ENCODE results near the gene CAPN11.

Gene CAPN11

DNA sequence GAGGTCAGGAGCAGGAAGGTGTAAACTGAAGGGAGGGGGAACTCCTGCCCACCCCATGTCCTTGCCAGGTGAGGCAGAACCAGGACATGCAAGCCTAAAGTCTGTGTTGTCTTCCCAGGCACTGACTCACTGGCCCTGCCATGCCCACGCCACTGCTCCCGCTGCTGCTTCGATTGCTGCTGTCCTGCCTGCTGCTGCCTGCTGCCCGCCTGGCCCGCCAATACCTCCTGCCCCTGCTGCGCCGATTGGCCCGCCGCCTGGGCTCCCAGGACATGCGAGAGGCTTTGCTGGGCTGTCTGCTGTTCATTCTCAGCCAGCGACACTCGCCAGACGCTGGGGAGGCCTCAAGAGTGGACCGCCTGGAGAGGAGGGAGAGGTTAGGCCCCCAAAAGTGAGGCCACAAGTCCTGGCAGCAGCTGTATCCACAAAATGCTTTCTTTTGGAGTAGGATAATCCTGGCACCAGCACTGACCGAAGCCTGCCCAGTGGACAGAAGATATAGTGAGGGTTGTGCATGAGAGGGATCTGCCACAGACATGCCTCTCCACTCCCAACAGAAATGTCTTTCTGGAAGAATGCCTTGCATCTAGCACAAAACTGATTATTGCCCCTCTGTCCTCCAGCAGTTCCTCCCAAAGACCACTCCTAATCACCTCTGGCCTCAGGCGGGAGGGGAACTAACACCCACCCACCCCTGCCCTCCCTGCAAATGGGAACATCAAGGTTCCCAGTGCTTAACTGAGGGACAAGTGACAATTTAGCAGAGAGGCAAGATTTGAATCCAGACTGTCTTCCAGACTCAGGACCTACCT is 58.9 kb downstream of the CAPN11 start:
- DNase-seq = no peak

DNA sequence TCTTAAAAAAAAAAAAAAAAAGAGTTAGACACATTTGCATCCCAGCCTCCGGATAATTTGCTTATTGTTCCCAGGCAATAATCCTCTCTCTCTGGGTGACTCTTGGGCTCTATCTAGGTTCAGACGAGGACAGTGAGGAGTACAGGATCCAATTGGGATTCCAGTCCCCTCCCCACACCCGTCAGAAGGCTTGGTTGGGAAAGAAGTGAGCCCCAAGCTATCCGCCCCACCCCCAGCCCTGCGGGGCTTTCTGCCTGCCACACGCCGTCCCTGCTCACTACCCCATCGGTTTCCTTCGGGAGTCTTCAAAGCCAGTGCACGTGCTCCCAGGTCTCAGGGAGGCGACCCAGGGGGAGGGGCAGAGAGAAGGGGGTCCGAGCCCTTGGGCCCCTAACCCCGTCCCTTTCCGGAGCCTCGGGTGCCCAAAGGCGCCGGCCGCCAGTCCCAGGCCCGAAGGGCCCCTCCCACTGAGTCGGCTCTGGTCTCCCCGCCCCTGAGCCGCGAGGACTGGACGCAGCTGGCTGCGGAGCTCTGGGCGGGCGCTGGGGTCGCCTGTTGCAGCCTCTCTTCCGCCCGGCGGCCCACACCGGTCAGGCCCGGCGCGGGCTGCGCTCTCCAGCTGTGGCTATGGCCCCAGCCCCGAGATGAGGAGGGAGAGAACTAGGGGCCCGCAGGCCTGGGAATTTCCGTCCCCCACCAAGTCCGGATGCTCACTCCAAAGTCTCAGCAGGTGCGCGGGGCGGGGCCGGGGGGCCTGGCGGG is 60.6 kb downstream of the CAPN11 start:
- peak; percentile 57 for DNase-seq

DNA sequence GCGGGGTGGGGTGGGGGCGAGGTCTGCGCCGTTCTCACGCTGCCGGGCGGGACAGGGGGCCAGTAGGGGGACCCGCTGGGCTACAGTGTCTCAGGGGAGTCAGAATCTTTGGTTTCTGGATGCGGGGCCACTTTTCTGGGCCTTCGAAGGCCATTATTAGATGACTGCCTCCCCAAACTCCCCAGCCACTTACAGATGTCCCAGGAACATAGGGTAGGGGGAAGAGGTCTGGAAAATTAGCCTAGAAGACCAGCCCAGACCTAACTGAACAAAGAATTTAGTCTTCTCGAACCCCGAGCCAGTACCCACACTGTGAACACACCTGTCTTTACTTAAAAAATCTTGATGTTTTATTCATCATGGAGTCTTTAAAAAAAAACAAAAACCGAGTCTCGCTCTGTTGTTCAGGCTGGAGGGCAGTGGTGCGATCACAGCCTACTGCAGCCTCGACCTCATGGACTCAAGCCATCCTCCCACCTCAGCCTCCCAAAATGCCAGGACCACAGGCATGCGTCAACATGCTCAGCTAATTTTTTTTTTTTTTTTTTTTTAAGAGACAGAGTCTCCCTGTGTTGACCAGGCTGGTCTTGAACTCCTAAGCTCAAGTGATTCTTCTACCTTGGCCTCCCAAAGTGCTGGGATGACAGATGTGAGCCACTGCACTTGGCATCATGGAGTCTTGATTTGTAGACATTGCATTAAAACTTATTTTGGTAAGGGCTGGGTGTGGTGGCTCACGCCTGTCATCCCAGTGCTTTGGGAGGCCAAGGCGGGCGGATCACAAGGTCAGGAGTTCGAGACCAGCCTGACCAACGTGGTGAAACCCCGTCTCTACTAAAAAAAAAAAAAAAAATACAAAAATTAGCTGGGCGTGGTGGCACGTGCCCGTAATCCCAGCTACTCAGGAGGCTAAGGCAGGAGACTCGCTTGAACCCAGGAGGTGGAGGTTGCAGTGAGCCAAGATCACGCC is 61.5 kb downstream of the CAPN11 start:
- DNase-seq = no peak

DNA sequence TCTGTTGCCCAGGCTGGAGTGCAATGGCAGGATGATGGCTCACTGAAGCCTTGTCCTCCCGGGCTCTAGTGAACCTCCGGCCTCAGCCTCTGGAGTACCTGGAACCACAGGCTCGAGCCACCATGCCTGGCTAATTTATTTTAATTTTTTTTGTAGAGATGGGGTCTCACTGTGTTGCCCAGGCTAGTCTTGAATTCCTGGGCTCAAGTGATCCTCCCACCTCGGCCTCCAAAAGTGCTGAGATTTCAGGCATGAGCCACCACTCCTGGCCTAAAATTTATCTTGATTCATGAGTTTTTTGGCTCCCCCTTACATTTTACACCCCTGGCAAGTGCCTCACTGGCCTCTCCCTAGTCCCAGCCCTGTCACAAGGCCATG is 62.3 kb downstream of the CAPN11 start:
- DNase-seq = no peak

DNA sequence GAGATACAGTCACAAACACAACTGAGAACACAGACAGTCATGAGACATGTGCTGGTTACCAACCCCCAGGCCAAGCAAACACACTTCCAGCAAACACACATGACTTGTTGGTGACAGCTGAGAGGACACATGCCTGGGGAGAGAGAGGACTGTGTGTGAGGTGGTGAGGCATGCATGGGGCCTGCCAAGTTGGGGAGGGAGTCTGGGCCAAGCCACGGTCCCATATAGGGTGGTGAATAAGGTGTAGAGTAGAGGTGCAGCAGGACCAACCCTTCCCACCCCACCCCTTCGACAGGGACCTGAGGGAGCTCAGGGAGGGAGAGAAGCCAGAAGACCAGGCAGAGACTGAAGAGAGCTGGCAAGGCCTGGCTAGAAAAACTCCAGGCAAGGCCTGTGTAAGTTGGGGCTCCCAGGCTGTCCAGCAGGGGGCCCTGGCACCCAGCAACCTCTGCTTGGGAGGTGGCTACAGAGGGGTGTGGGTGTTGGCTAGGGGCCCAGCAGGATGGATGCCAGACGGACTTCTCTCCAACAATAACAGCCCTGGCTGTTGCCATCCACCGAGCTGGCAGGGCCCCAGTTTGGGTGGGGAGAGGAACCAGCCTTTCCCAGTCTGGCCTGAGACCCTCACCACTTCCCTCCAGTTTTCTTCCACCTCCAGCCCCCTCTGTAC is 62.8 kb downstream of the CAPN11 start:
- peak; percentile 55 for DNase-seq

DNA sequence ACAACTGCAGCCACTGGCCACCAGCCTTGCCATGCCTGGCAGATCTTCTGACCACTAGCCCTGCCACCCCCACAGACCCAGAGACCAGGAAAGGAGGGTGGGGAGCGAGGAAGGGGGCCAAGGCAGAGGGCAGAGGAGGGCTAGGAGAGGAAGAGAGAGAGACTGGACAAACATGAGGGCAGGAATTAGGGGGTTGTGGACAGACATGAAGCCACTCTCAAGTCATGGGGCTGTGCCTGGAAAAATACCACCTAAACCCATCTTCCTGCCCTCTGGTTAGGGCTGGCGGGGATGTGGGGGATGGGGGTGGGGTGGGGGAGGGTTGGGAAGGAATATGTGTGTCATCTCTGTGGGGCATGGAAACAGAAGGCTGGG is 63.3 kb downstream of the CAPN11 start:
- no peak for DNase-seq

DNA sequence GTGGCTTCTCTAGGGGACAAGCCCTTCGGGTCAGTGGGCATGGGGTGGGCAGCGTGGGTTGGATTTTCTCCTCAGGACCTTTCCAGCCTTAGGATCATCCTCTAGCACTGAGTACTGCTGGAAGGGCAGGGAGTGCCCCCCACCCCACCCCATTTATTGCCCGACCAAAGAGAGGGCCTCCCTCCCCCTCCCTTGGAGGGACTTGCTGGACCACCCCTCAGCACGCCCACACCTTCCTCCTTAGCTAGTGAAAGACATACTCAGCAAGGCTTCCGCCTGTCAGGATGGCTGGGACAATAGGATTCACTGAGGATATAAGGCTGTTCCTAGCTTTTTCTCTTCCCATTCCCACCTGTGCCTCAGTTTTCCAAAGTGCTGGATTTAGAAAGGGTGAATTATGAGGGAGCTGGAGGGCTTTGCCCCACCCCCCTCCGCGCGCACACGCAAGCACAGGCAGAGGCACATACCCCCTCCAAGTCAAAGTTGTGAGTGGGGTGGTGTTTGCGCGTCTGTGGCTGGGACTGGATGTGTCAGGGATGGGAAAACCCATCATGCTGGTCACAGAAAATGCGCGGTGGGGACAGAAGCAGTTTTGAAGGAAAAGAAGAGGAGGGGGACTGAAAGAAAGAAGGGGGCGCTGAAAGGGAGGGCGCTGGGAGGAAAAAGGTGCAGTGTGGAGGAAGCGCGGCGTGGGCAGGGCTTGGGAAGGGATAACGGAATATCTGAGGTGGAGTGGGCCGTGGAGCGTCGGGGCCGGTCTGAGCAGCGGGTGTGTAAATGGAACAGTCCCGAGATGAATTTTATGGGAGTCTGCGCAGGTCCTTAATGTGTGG is 64.1 kb downstream of the CAPN11 start:
- no peak for DNase-seq

DNA sequence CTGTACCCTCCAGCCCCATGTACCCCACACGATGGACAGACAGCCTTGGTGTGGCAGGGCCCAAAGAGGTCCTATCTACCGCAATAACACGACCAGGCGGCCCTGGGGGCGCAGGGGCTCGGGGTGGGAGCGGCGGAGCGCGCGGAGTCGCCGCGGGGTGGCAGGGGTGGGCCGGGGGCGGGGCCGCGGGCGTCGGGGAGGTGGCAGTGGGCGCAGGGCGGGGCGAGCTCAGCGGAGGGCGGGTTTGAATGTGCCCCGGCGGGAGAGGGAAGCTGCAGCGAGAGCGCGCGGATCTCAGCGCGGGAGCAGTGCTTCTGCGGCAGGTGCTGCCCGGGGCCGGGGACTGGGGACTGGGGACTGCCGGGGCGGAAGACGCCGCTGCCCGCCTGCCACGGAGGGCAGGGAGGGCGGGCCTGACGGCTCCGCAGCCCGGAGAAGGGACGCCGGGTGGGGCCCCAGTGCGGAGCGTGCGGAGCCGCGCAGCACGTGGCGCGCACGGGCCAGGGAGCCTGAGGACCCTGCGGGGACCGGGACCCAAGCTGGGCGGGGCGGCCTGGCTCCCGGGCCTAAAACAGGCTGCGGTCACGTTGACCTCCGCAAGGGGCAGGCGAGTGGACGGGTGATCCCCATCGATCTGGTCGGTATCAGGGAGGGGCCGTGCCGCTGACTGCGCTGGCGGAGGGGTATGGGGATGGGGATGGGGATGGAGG is 64.9 kb downstream of the CAPN11 start, which contains the start of gene SLC29A1:
TSS of gene SLC29A1 (plus strand) at position 277 of the 710 bp plus-strand sequence. CDS start 3,719 bp downstream, outside the sequence.
- DNase-seq = peak; percentile 26

DNA sequence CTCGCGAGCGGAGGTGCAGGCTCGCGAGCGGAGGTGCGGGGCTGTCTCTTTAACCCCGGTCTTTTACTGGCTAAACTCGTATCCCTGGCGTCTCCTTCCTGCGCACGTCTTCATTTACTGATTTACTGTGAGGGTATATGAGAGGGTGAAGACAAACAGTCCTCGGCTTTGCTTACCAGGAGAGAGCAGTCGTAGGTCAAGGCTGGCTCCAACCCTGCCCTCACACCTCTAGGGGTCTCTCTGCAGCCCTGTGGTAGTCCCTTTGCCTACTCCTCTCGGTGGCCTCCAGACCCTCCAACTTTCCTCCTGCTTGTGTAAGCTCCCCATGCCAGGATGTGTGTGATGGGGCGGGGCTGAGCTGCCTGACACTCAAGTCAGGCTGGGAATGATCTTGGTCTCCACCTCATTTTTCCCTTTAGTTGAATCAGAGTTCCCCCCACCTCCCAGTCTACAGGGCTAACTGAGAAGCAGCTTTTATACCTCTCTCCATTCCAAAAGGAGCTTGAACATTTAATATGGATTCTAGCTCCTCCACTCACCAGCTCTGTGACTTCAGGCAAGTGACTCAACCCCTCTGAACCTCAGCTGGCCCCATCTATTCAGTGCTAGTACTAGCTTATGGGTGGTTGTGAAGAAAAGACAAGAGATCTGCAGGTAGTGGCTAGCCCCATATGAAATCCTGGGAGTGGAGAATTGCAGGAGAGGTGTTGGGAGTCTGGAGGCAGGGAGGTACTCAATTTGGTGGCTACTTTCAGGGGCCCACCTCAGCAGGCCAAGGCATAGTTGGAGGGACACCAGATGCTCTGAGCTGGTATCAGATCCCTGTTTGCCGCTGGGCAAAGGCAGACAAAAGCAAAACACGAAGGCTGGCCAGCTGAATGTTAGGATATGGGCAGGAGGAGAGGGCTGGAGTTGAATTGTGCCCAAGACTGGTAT is 65.7 kb downstream of the CAPN11 start:
- DNase-seq = peak; percentile 15

DNA sequence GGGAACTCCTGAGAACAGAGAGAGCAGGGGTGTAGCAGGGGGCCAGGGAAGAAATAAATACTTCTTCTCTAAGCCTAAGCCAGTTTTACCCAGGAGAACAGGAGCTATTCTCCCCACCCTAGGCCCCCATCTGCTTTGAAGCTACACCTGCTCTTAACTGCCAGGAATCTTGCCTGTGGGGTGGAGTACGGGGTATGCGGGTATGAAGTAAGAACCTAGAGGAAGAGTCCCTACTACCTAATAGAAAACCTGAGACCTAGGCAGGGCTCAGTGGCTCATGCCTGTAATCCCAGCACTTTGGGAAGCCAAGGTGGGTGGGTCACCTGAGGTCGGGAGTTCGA is 66.3 kb downstream of the CAPN11 start:
- DNase-seq = no peak

DNA sequence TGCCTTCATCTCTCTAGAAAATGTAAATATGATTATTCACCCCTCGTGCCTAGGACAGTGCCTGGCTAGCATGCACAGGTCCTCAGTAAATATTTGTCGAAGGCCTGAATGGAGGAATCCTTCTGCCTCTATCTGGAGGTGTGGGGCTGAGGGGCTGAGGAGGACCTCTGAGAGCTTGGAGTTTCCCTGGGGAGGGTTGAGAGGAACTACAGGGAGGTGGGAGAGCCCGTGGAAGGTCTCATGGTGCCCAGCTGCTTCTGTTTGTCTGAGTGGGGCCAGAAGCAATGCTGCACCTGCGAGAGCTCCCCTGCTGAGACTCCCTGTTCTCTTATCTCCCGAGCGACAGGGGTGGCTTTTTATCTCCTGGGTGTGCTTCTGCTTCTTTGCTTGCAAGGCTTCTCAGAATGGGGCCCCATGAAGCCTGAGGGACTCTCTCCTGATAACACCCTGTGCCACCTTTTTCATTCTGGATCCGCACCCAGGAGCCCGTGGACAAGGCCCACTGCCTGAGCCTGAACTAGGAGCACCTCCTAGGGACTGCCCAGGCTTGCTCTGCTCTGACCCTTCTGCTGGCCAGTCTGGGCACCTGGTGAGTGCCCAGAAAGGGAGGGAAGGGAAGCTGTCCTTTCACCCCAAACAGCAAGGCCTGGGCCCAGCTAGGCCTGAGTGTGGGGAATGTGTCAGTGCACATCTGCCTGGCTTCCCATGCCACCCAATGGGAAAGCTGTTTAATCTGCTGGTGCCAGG is 67.1 kb downstream of the CAPN11 start:
- DNase-seq = no peak

DNA sequence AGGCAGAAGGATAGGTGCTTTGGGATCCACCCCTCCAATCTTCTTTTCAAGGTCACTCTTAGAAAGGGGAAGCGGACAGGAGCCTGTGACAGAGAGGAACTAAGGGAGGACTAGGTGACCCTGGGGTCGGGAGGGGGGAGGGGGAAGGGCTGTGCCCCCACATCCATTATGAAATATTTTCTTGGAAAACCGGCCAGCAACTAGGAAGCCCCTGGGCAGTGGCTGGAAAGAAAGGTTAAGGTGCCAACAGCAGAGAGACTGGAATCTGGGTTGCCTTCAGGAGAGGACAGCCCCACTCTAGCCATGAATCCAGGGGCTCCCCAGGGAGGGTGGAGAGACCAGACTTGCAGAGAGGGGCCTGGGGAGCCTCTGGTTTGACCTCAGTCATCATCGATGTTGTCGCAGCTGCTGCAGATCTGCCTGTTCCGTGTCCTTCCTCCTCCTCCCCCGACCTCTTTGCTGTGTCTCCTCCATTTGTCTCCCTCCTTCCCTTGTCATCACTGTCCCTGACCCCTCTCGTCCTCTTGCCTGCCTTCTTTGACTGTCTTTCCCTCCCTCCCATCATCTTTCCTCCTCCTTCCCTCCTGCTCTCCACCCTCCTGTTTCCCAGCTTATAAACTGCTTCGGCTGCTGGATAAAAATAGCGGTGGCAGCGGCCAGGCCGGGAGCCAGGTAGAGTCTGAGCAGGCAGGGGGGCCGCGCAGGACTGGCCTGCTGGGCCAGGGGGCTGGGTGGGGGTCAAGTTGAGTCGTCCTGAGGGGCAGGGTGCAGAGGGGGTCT is 67.9 kb downstream of the CAPN11 start:
- DNase-seq = no peak

DNA sequence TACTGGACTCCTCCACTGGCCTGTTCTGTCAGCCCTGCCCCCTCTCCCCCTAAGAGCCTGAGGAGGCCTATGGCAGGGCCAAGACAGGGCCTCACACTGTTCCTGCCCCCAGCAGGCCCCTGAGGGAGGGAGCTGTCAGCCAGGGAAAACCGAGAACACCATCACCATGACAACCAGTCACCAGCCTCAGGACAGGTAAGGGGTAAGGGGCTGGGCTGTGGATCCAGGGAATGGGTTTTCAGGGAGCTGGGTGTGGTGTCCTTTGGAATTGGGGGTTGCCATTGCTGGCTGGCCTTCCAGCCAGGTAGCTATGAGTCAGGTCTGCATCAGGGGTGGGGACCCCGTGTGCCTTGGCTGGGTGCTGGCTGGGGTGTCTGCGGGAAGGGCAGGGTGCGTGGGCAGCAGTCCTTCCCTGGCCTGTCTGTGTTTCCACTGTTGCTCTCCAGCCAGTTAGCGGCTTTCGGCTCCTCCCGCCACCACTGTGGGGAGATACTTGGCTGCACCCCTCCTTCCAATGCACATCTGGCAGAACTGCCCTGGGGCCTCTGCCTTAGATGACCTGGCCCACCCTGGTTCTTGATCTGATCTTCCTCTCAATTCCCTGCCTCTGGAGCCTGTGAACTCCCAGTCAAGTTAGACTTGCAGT is 68.7 kb downstream of the CAPN11 start:
- no peak for DNase-seq

DNA sequence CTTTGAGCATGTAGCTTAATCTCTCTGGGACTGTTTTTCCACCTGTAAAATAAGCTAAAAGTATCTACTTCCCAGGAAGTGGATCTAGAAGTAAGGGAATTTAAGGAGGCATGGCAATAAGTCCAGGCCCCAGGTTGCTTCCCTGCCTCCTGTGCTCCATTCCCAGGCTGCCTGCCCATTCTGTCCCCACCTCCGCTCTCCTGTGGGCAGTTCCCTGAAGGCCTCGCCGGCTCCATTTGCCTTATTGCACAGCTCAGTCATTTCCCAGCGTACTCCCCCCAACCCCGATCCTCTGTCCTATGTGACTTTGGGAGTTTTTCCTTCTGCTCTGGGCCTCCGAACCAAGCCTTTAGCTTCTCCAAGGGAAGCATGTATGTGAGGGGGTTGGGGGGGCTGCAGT is 69.4 kb downstream of the CAPN11 start:
- no peak for DNase-seq

DNA sequence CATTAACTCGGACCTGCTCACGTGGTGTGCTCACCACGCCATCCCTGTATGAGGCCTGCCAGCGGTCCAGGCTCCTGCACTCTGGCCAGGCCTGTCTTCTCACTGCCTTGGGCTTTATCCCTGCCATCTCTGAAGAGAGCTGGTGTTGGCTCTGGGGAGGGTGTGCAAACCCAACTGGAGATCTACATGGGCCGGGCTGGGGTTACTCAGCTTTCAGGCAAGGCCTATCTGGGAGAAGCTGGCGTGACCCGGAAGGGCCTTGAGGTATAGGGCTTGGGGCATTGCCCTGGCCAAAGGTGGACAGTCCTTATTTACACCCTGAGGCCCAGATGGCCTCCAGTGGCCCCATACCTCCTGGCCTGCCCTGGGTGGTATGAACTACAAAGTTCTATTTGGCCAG is 69.8 kb downstream of the CAPN11 start:
- DNase-seq = no peak

DNA sequence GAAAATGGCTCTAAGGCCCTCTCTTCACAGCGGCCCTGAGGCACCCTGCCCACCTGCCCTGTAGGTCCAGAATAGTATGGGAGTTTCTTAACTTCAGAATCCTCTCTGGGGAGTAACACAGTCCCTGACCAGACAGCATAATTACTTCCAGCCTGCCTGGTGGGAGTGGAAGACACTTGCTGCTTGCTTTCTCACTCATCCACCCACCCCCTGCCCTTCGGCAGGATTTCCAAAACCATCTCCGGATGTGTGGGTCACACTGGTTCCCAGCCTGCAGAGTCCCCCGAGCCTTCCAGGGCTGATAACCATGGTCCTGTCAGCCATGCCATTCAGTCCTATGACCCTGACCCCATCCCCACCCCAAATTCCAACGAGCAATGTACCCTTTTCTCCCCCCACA is 70.2 kb downstream of the CAPN11 start:
- no peak for DNase-seq

DNA sequence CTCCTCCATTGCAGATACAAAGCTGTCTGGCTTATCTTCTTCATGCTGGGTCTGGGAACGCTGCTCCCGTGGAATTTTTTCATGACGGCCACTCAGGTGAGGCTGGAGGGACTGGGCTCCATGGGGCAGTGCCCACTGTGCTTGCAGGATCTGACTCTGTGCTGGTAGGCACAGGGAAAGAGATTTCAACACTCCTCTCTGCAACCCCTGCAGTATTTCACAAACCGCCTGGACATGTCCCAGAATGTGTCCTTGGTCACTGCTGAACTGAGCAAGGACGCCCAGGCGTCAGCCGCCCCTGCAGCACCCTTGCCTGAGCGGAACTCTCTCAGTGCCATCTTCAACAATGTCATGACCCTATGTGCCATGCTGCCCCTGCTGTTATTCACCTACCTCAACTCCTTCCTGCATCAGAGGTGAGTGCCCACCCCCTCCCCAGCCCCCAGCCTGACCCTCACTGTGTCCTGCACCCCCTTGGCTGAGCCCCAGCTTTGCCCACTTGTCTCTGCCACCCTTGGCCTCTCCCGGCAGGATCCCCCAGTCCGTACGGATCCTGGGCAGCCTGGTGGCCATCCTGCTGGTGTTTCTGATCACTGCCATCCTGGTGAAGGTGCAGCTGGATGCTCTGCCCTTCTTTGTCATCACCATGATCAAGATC is 70.9 kb downstream of the CAPN11 start:
- DNase-seq = no peak

Measured in DMS79 (cell line).